AG10803 (cell line): ENCODE data around the gene TBCB.

Experiments
- DNase-seq: peaks from one replicate; pipeline ENCODE4 v3.0.0; 2010; ENCODE audit warnings: low read depth
- H3K4me3 ChIP-seq: 2 replicates; pipeline ENCODE4 v1.5.1; 2011; ENCODE audit warnings: mild to moderate bottlenecking, low read length, control low read depth
- CTCF ChIP-seq: conservative IDR thresholded peaks from 2 replicates; pipeline ENCODE4 v1.5.1; 2011; ENCODE audit warnings: mild to moderate bottlenecking, low read length, control low read depth, inconsistent platforms

Gene TBCB

DNA sequence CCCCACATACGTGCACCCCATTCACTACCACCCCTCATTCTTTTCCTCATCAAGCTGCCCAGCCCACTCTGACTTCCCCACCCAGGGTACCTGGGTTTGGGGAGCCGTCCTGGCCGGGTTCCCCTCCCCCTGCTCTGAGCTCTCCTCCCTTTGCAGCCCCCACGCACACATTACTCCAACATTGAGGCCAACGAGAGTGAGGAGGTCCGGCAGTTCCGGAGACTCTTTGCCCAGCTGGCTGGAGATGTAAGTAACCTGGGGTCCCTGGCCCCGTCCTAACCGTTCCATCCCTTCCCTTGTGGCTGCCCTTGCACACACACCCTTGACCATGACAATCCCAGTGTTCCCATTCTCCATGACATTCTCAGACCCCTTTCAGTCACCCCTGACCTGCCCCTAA lies 27.2 kb downstream of the TBCB start:
- DNase-seq = no peak
- no peak for TF ChIP-seq CTCF
- H3K4me3 ChIP-seq = no peak overlapping the region

- H3K4me3 ChIP-seq = no peak overlapping the region
- DNase-seq = no peak
- TF ChIP-seq CTCF = no peak
Measured at GRCh38 chr19:36144624-36145023, 29.4 kb downstream of the TBCB start.

DNA sequence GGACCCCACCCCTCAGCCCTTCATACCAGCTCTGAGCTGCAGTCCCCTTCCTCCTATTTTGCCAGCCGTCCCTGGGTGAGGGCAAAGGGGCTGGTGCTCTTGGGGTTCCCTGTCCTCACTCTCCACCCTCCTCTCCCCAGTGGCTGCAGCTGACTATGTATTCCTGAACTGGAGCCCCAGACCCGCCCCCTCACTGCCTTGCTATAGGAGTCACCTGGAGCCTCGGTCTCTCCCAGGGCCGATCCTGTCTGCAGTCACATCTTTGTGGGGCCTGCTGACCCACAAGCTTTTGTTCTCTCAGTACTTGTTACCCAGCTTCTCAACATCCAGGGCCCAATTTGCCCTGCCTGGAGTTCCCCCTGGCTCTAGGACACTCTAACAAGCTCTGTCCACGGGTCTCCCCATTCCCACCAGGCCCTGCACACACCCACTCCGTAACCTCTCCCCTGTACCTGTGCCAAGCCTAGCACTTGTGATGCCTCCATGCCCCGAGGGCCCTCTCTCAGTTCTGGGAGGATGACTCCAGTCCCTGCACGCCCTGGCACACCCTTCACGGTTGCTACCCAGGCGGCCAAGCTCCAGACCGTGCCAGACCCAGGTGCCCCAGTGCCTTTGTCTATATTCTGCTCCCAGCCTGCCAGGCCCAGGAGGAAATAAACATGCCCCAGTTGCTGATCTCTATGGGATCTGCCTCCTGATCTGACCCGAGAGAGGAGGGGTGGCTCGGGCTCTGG lies 34.6 kb downstream of the TBCB start:
- H3K4me3 ChIP-seq = no peak overlapping the region
- no peak for TF ChIP-seq CTCF
- no peak for DNase-seq

GRCh38 chr19:36150586-36150985 lies 35.3 kb downstream of the TBCB start:
- TF ChIP-seq CTCF = no peak
- no peak for DNase-seq
- no peak overlapping the region for H3K4me3 ChIP-seq

GRCh38 chr19:36151144-36152018 lies 36.1 kb downstream of the TBCB start:
- peak overlapping the region; percentile 62 for H3K4me3 ChIP-seq
- TF ChIP-seq CTCF = no peak
- DNase-seq = no peak

DNA sequence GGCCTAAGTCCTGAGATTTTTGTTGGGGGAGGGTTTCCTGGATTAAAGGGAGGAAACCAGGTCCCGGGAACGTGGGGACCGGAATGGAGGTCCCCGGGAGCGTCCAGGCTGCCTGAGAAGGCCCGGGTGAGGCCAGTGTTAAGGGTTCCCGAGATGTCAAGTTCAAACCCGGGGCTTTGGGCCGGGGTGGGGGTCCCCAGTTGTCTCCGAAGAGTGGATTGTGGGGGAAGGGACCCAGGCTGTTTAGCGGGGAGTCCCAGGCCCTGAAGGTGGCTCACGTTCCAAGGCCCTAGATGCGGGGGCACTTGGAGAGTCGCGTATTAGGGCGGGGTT lies 36.7 kb downstream of the TBCB start:
- no peak for DNase-seq
- peak overlapping the region; percentile 62 for H3K4me3 ChIP-seq

More for the DNA sequence above, 36.7 kb downstream of the TBCB start:
- no peak for TF ChIP-seq CTCF
